ENCODE results near the gene ITGAV. TPM values are rescaled to one million over a fixed set of nuclear protein-coding genes. Genes with fewer than 3 reads are reported as not detected.

The ITGAV gene
- total and polyA plus RNA-seq, 4 donors = 27.9 to 146 (median 88.9) TPM

- no peak for ATAC-seq (ENCODE audit: low FRiP score)
- no peaks in the 10 kb centered on the region for H3K27me3 ChIP-seq (ENCODE audit: control insufficient read depth in 1 of 2, insufficient read depth in 2 of 2, low read length in 1 of 2)
- DNase-seq = no peak
- 95% methylated on average over 3 of the region's 3 CpGs for WGBS, 2 donors
- no peak overlapping the region for H3K4me3 ChIP-seq (ENCODE audit: low read length in 2 of 2)
- H3K9me3 ChIP-seq (ENCODE audit: control insufficient read depth, low read length) = no peaks in the 10 kb centered on the region
- no peaks in the 10 kb centered on the region for H3K4me1 ChIP-seq (ENCODE audit: control insufficient read depth in 1 of 2, insufficient read depth in 2 of 2, low read length in 2 of 2)
- H3K27ac ChIP-seq (ENCODE audit: low read depth in 1 of 2, low read length in 2 of 2) = no peak overlapping the region
- H3K36me3 ChIP-seq (ENCODE audit: control insufficient read depth in 1 of 2, insufficient read depth in 2 of 2, low read length in 1 of 2) = no peaks in the 10 kb centered on the region
- intact Hi-C loops (cut with DNase I) = no loop called here
Measured at GRCh38 chr2:186688813-186689212, 99.0 kb downstream of the ITGAV start.

- Histone ChIP-seq H3K4me1 (ENCODE audit: control insufficient read depth in 1 of 2, insufficient read depth in 2 of 2, low read length in 2 of 2) (no peaks in the 10 kb centered on the region), H3K36me3 (ENCODE audit: control insufficient read depth in 1 of 2, insufficient read depth in 2 of 2, low read length in 1 of 2) (no peaks in the 10 kb centered on the region), H3K4me3 (ENCODE audit: low read length in 2 of 2) (no peak overlapping the region), H3K9me3 (ENCODE audit: control insufficient read depth, low read length) (no peaks in the 10 kb centered on the region), H3K27me3 (ENCODE audit: control insufficient read depth in 1 of 2, insufficient read depth in 2 of 2, low read length in 1 of 2) (no peaks in the 10 kb centered on the region), H3K27ac (ENCODE audit: low read depth in 1 of 2, low read length in 2 of 2) (no peak overlapping the region)
- DNase-seq = no peak
- ATAC-seq (ENCODE audit: low FRiP score) = no peak
- intact Hi-C loops (cut with DNase I) = no loop called here
- WGBS, 2 donors = 90 to 99% methylated on average over 2 of the region's 2 CpGs
Measured at GRCh38 chr2:186690786-186691185, 100.9 kb downstream of the ITGAV start.

- intact Hi-C loops (cut with DNase I) = no loop called here
- DNase-seq (no peak), ATAC-seq (ENCODE audit: low FRiP score) (no peak)
- no peak overlapping the region for H3K27ac ChIP-seq (ENCODE audit: low read depth in 1 of 2, low read length in 2 of 2)
- no peaks in the 10 kb centered on the region for H3K27me3 ChIP-seq (ENCODE audit: control insufficient read depth in 1 of 2, insufficient read depth in 2 of 2, low read length in 1 of 2)
- no peak overlapping the region for H3K4me3 ChIP-seq (ENCODE audit: low read length in 2 of 2)
- H3K36me3 ChIP-seq (ENCODE audit: control insufficient read depth in 1 of 2, insufficient read depth in 2 of 2, low read length in 1 of 2) = no peaks in the 10 kb centered on the region
- no peaks in the 10 kb centered on the region for H3K4me1 ChIP-seq (ENCODE audit: control insufficient read depth in 1 of 2, insufficient read depth in 2 of 2, low read length in 2 of 2)
- H3K9me3 ChIP-seq (ENCODE audit: control insufficient read depth, low read length) = no peaks in the 10 kb centered on the region
Measured at GRCh38 chr2:186691231-186691630, 101.4 kb downstream of the ITGAV start.

GRCh38 chr2:186691900-186692299 lies 102.0 kb downstream of the ITGAV start:
- Histone ChIP-seq H3K9me3 (ENCODE audit: control insufficient read depth, low read length) (no peaks in the 10 kb centered on the region), H3K4me1 (ENCODE audit: control insufficient read depth in 1 of 2, insufficient read depth in 2 of 2, low read length in 2 of 2) (no peaks in the 10 kb centered on the region), H3K27ac (ENCODE audit: low read depth in 1 of 2, low read length in 2 of 2) (no peak overlapping the region), H3K36me3 (ENCODE audit: control insufficient read depth in 1 of 2, insufficient read depth in 2 of 2, low read length in 1 of 2) (no peaks in the 10 kb centered on the region), H3K27me3 (ENCODE audit: control insufficient read depth in 1 of 2, insufficient read depth in 2 of 2, low read length in 1 of 2) (no peaks in the 10 kb centered on the region), H3K4me3 (ENCODE audit: low read length in 2 of 2) (no peak overlapping the region)
- WGBS, 2 donors = 97 to 98% methylated on average over 5 of the region's 5 CpGs
- no peak for DNase-seq
- ATAC-seq (ENCODE audit: low FRiP score) = no peak
- intact Hi-C loops (cut with DNase I) = no loop called here

GRCh38 chr2:186693446-186693832 lies 103.6 kb downstream of the ITGAV start:
- Histone ChIP-seq H3K9me3 (ENCODE audit: control insufficient read depth, low read length) (no peaks in the 10 kb centered on the region), H3K27me3 (ENCODE audit: control insufficient read depth in 1 of 2, insufficient read depth in 2 of 2, low read length in 1 of 2) (no peaks in the 10 kb centered on the region), H3K4me1 (ENCODE audit: control insufficient read depth in 1 of 2, insufficient read depth in 2 of 2, low read length in 2 of 2) (no peaks in the 10 kb centered on the region), H3K4me3 (ENCODE audit: low read length in 2 of 2) (peak overlapping the region; percentile 66 to 72), H3K27ac (ENCODE audit: low read depth in 1 of 2, low read length in 2 of 2) (no peak overlapping the region), H3K36me3 (ENCODE audit: control insufficient read depth in 1 of 2, insufficient read depth in 2 of 2, low read length in 1 of 2) (no peaks in the 10 kb centered on the region)
- DNase-seq (no peak), ATAC-seq (ENCODE audit: low FRiP score) (no peak)
- WGBS, 2 donors = 26 to 28% methylated on average over 7 of the region's 7 CpGs
- intact Hi-C loops (cut with DNase I) = no loop called here

- DNase-seq = no peak
- peak; percentile 43 for ATAC-seq (ENCODE audit: low FRiP score)
- Histone ChIP-seq H3K4me3 (ENCODE audit: low read length in 2 of 2) (peak overlapping the region in 1 of 2 donors; percentile 5), H3K9me3 (ENCODE audit: control insufficient read depth, low read length) (no peaks in the 10 kb centered on the region), H3K4me1 (ENCODE audit: control insufficient read depth in 1 of 2, insufficient read depth in 2 of 2, low read length in 2 of 2) (no peaks in the 10 kb centered on the region), H3K27me3 (ENCODE audit: control insufficient read depth in 1 of 2, insufficient read depth in 2 of 2, low read length in 1 of 2) (no peaks in the 10 kb centered on the region), H3K36me3 (ENCODE audit: control insufficient read depth in 1 of 2, insufficient read depth in 2 of 2, low read length in 1 of 2) (no peaks in the 10 kb centered on the region), H3K27ac (ENCODE audit: low read depth in 1 of 2, low read length in 2 of 2) (no peak overlapping the region)
- whole genome bisulfite sequencing, 2 donors = 27 to 28% methylated on average over 9 of the region's 9 CpGs
- intact Hi-C loops (cut with DNase I) = no loop called here
Measured at GRCh38 chr2:186695081-186695756, 105.4 kb downstream of the ITGAV start.

- intact Hi-C loops (cut with DNase I) = no loop called here
Measured at GRCh38 chr2:186696290-186696689, 106.4 kb downstream of the ITGAV start.

GRCh38 chr2:186696804-186697203 lies 106.9 kb downstream of the ITGAV start:
- H3K4me3 ChIP-seq (ENCODE audit: low read length in 2 of 2) = no peak overlapping the region
- H3K9me3 ChIP-seq (ENCODE audit: control insufficient read depth, low read length) = no peaks in the 10 kb centered on the region
- H3K36me3 ChIP-seq (ENCODE audit: control insufficient read depth in 1 of 2, insufficient read depth in 2 of 2, low read length in 1 of 2) = no peaks in the 10 kb centered on the region
- 49% methylated on average over 4 of the region's 4 CpGs for WGBS, 2 donors
- no peak overlapping the region for H3K27ac ChIP-seq (ENCODE audit: low read depth in 1 of 2, low read length in 2 of 2)
- no peaks in the 10 kb centered on the region for H3K4me1 ChIP-seq (ENCODE audit: control insufficient read depth in 1 of 2, insufficient read depth in 2 of 2, low read length in 2 of 2)
- DNase-seq = no peak
- ATAC-seq (ENCODE audit: low FRiP score) = no peak
- no peaks in the 10 kb centered on the region for H3K27me3 ChIP-seq (ENCODE audit: control insufficient read depth in 1 of 2, insufficient read depth in 2 of 2, low read length in 1 of 2)
- intact Hi-C loops (cut with DNase I) = no loop called here

More at GRCh38 chr2:186696290-186696689, 106.4 kb downstream of the ITGAV start:
- H3K27me3 ChIP-seq (ENCODE audit: control insufficient read depth in 1 of 2, insufficient read depth in 2 of 2, low read length in 1 of 2) = no peaks in the 10 kb centered on the region
- DNase-seq = no peak
- WGBS, 2 donors = 94 to 96% methylated on average over 4 of the region's 4 CpGs
- no peak overlapping the region for H3K4me3 ChIP-seq (ENCODE audit: low read length in 2 of 2)
- no peaks in the 10 kb centered on the region for H3K4me1 ChIP-seq (ENCODE audit: control insufficient read depth in 1 of 2, insufficient read depth in 2 of 2, low read length in 2 of 2)
- H3K9me3 ChIP-seq (ENCODE audit: control insufficient read depth, low read length) = no peaks in the 10 kb centered on the region
- no peak overlapping the region for H3K27ac ChIP-seq (ENCODE audit: low read depth in 1 of 2, low read length in 2 of 2)
- ATAC-seq (ENCODE audit: low FRiP score) = no peak
- no peaks in the 10 kb centered on the region for H3K36me3 ChIP-seq (ENCODE audit: control insufficient read depth in 1 of 2, insufficient read depth in 2 of 2, low read length in 1 of 2)

- no peaks in the 10 kb centered on the region for H3K36me3 ChIP-seq (ENCODE audit: control insufficient read depth in 1 of 2, insufficient read depth in 2 of 2, low read length in 1 of 2)
- H3K27me3 ChIP-seq (ENCODE audit: control insufficient read depth in 1 of 2, insufficient read depth in 2 of 2, low read length in 1 of 2) = no peaks in the 10 kb centered on the region
- intact Hi-C loops (cut with DNase I) = no loop called here
- no peak overlapping the region for H3K4me3 ChIP-seq (ENCODE audit: low read length in 2 of 2)
- no peaks in the 10 kb centered on the region for H3K9me3 ChIP-seq (ENCODE audit: control insufficient read depth, low read length)
- 85 to 91% methylated on average over 1 of the region's 1 CpG for WGBS, 2 donors
- DNase-seq (no peak), ATAC-seq (ENCODE audit: low FRiP score) (no peak)
- no peak overlapping the region for H3K27ac ChIP-seq (ENCODE audit: low read depth in 1 of 2, low read length in 2 of 2)
- H3K4me1 ChIP-seq (ENCODE audit: control insufficient read depth in 1 of 2, insufficient read depth in 2 of 2, low read length in 2 of 2) = no peaks in the 10 kb centered on the region
Measured at GRCh38 chr2:186697536-186697935, 107.7 kb downstream of the ITGAV start.

Measured in aorta (tissue), 5 donors.